ENCODE results near the gene DIPK1C. TPM values are rescaled to one million over a fixed set of nuclear protein-coding genes. Genes with fewer than 3 reads are reported as not detected.

Gene DIPK1C
- total RNA-seq, 1 donor from 2014 or later, result 4.6 TPM

DNA sequence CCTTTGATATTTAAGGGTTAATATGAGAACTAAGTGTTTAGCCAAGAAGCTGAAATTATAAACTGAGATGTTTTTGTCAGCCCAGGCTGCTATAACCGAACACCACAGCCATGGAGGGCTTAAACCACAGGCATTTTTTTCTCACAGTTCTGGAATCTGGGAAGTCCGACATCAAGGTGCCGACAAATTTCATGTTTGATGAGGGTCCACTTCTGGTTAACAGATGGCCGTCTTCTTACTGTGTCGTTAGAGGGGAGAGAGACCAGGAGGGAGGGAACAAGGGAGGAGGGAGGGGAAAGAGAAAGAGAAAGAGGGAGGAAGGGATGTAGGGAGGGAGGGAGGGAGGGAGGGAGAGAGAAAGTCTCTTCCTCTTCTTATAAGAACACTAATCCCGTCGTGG, 32.6 kb upstream of the DIPK1C start:
- DNase-seq (ENCODE audit: missing footprints) (no peak), ATAC-seq (no peak)
- intact Hi-C loops (cut with DNase I), result loop anchor here (10.0 kb wide), 1 partner anchor 295 kb away; no protein-coding TSS in a partner anchor

DNA sequence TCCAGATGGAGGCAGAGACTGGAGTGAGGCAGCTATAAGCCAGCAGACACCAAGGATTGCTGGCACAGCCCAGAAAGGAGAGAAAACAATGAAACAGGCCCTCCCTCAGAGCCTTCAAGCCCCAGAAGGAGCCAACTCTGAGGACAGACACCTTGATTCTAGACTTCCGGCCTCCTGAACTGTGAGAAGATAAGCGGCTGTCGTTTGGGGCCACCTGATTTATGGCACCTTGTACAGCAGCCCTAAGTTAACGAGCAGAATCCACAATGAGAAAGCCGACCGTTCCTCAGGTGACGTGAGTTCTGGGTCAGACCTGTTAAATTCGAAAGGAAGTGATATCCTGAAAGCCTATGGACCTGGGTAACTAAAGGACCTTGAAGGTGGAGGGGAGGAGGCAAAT, 31.8 kb upstream of the DIPK1C start:
- no peak for ATAC-seq
- intact Hi-C loops (cut with DNase I), result no loop called here
- DNase-seq (ENCODE audit: missing footprints), result no peak

DNA sequence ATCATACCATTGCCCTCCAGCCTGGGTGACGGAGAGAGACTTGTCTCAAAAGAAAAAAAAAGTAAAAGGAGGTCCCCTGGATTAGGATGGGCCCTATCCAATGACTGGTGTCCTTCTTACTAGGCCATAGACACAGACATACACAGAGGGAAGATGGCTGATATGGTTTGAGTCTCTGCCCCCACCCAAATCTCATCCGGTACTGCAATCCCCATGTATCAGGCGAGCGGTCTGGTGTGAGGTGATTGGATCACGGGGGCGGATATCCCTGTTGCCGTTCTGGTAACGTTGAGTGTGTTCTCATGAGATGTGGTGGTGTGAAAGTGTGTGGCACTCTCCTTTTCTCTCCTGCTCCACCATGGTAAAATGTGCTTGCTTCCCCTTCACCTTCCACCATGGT, 31.2 kb upstream of the DIPK1C start:
- DNase-seq (ENCODE audit: missing footprints) (no peak), ATAC-seq (no peak)
- intact Hi-C loops (cut with DNase I), result no loop called here

DNA sequence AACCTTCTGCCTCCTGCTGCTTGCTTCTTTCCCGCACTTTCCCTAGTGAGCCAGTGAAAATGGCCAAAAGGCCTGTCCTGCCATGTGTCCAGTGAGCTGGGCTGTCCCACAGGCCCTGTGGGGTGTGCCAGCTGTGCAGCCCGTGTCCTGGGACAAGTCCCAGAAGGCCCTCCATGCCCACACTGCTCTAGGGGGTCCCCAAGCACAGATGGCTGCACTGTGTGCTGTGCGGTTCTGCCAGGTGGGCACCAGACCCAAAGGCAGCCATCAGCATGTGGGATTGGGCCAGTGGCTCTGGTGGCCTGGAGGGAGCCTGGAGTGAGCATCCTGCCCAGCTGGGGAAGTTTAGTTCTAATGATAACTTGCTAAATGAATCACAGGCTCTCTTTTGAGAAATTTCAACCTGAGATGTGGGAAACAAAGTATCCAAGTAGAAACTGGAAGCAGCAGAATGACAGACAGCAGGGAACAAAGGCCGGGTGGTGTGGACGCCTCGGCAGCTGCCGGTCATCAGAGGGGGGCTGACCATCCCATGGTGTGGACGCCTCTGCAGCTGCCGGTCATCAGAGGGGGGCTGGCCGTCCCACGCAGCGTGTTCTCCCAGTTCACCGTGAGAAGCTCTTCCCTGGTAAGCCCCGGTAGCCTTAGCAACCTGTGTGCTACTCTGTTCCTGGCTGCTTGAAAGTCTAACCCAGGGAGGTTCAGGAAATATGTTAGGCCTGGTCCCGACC, 29.2 kb upstream of the DIPK1C start:
- intact Hi-C loops (cut with DNase I), result no loop called here
- DNase-seq (ENCODE audit: missing footprints), result peak; percentile 46
- peak; percentile 23 for ATAC-seq

DNA sequence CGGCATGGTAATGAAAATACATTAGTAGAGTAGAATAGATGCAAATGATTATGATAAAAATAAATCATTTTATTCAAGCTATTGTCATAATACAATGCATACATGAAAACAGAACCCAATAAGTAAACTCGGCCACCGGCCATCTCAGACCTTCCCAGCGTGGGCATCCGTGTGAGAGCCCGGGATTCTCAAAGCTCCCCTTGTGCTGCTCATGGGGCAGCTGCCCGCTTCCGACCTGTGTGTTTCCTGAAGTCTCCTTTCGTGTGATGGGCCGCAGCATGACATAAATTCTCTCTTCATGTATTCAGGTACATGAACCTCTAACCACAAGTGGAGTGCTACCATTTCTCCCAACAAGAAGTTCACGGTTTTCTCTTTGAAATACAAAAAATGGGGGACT, 25.6 kb upstream of the DIPK1C start:
- intact Hi-C loops (cut with DNase I), result no loop called here
- ATAC-seq (no peak), DNase-seq (ENCODE audit: missing footprints) (peak; percentile 60)

DNA sequence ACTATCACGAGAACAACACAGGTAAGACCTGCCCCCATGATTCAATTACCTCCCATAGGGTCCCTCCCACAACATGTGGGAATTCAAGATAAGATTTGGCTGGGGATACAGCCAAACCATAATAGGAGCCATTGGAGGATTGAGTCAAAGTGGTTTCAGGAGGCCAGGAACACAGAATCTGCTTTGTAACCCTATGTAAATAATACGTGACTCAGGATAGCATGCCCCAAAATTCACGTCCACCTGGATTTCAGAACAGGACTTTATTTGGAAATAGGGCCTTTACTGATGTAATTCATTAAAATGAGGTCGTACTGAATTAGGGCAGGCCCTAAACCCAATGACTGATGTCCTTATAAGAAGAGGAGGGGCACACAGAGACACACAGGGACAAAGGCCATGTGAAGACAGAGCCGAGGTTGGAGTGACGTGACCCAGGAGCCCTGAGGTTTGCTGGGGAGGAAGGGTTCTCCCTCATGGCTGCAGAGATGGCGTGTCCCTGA, 23.1 kb upstream of the DIPK1C start:
- DNase-seq (ENCODE audit: missing footprints), result no peak
- no peak for ATAC-seq
- intact Hi-C loops (cut with DNase I), result no loop called here

DNA sequence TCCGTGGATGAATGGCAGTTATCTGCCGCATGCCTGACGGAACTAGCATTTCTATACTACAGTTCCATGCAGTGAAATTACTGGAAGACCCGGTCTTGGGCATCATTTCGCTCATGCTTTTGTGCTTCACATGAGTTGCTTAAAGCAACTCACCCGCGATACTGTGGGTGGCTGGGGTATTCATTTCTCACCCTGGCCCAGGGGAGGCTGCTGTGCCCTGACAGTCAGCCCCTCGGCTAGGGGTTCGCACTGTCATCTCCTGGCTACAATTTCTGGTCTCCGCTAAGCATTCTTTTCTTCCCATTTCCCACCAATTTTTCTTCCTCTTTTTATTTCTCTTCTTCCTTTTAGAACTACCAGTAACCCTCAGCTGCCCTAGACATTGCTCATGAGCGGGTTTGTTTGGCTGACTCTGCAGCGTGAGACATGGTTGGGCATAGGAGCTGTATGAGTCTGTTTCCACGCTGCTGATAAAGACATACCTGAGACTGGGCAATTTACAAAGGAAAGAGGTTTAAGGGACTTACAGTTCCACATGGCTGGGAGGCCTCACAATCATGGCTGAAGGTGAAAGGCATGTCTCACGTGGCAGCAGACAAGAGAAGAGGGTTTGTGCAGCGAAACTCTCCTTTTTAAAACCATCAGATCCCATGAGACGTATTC, 22.5 kb upstream of the DIPK1C start:
- no peak for ATAC-seq
- intact Hi-C loops (cut with DNase I), result no loop called here
- DNase-seq (ENCODE audit: missing footprints), result no peak

DNA sequence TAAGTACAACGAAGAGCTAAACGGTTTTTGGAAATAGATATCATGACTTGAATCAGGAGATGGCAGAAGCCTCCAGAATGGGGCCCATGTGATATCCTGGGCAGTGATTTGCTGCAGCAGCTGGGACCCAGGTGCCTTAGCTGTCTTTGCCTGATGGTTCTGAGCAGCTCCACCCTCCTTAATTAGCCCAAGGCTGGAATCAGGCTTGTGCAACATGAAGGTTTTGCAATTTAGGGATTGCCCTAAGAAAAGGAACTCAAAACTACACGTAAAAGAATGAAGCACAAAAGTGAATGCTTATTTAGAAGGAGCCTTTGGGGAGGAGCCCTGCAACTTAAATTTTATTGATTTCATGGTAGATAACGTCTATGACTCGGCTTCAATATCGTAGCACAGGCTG, 21.8 kb upstream of the DIPK1C start:
- ATAC-seq (no peak), DNase-seq (ENCODE audit: missing footprints) (peak; percentile 23)
- intact Hi-C loops (cut with DNase I), result no loop called here

DNA sequence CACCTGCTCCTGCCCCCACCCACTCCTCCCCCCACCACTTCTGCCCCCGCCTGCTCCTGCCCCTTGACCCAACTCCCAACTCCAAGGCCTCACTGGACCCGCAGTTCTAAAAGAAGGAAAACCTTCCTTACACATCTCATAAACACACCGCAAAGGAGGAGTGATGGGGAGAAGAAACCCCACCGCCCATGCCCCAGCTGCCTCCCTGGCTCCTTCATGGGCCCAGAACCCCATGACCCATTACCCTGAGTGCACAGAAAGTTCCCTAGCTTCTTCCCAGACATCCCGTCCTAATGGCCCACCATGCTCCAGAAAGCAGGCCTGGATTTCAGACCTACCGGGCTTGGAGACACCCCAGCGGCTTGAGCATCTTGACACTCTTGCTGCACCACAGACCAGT, 21.2 kb upstream of the DIPK1C start:
- no peak for DNase-seq (ENCODE audit: missing footprints)
- ATAC-seq, result no peak
- intact Hi-C loops (cut with DNase I), result no loop called here

DNA sequence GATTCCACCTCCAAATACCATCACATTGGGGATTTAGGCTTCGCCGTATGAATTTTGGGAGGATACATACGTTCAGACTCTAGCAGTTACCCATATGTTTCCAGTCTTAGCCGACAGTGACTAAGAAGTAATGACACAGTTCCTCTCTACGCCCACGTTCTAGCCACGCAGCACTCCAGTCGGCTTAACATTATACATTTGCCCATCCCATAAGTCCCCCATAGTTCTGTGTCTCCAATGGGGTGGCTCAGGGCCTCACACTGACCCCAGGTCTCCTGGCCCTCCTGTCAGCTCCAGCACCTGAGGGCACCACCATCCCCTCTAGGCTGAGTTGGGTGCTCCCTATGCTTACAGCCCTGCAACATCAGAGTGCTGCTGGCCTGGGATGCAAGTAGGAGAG, 20.7 kb upstream of the DIPK1C start:
- no peak for DNase-seq (ENCODE audit: missing footprints)
- no peak for ATAC-seq
- intact Hi-C loops (cut with DNase I), result loop anchor here (2.0 kb wide), 1 partner anchor 125 kb away; no protein-coding TSS in a partner anchor

DNA sequence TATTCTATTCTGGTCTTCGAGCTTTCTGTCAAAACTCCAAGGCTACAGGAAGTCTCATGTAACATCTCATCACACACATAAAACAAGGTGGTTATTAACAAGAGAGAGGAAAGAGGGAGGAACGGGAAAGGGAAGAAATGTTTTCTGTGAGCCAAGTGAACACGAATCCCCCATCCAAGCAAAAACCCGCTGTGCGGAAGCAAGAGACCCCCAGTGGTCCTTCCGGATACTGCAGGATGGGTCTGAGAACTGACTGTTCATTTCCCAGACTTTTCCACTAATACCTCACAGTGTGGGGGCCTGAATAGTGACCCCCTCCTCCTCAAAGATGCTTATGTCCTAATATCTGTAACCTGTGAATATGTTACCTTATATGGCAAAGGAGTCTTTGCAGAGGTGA, 19.0 kb upstream of the DIPK1C start:
- intact Hi-C loops (cut with DNase I), result loop anchor here (2.0 kb wide), 1 partner anchor 123 kb away; no protein-coding TSS in a partner anchor
- no peak for DNase-seq (ENCODE audit: missing footprints)
- ATAC-seq, result peak; percentile 58

DNA sequence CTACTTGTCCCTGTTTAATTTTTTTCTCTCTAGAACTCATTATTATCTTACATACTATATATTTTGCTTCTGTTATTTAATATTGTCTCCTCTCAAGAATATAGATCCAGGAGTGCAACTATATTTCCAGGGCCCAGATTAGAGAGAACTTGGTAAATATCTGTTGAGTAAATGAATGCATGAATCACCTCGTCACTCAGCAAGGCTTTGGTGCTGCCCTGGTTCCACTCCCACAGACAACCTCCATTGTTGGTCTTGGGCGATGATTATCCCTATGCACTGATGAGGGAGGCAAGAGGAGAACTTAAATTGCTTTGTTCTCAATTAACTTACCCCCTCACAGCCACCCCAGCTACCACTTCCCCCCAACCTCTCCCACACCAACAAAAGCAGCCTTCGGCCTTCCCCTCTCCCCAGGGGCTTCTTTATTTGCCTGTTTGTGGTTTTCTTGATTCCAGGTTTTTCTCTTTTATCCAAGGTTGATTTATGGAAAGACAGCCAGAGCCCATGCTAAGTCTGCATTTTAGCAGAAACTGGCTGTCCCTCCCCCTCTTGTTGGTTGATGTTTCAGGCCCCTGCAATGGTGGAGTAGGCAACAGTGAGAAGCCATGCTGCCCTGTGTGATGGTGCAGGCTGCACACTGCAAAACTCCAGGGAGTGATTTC, 17.0 kb upstream of the DIPK1C start:
- ATAC-seq (no peak), DNase-seq (ENCODE audit: missing footprints) (no peak)
- intact Hi-C loops (cut with DNase I), result no loop called here

DNA sequence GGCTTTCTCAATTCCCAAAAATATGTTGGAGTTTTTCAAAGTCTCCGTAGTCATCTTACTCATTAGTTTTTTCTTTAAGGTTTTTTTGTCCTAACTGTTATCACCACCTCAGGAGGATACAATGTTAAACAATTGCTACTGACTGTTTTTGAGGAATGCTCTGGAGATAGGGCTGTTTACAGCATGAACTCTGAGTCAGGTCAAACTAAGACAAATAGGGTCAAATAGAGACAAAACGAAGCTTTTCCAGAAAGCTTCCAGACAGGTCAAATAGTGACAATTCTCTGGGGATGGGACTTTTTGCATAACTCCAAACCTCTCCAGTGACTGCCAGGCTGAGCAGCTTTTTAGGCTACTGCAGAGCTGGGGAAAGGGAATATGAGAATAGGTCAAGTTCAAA, 15.2 kb upstream of the DIPK1C start:
- no peak for DNase-seq (ENCODE audit: missing footprints)
- ATAC-seq, result no peak
- intact Hi-C loops (cut with DNase I), result no loop called here

DNA sequence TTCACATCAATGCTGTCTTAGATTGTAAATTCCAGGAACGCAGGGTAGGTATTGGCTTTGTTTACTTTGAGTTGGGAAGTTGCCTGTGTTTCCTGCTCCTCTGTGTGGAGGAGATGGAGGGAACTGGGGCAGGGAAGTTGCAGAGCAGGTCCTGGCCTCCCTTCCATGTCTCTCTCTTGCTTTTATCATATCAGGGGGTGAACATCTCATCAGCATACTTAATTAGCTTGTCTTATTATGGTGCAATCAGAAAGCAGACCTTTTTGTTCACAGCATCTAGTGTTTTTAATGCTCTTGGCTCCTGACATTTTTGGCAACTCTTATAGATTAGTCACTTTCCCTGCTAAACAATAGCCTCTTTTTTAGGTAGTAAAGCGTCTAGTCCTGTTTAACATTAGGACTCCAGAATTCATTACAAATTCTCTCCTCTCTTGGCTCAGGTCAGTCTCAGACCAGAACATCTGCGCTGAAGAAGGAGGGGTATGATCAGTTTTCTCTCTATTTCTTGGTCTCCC, 11.5 kb upstream of the DIPK1C start:
- peak; percentile 65 for ATAC-seq
- intact Hi-C loops (cut with DNase I), result no loop called here

DNA sequence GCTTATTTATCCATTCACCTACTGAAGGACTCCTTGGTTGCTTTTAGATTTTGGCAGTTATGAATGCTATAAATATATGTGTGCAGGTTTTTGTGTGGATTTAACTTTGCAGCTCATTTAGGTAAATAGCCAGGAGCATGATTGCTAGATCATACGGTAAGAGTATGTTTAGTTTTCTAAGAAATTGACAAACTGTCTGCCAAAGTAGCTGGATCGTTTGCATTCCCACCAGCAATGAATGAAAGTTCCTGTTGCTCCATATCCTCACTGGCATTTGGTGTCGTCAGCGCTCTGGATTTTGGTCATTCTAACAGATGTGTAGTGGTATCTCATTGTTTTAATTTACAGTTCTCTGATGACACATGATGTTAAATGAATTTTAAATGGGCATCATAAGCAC, 8.7 kb upstream of the DIPK1C start:
- no peak for DNase-seq (ENCODE audit: missing footprints)
- no peak for ATAC-seq
- intact Hi-C loops (cut with DNase I), result no loop called here

More for the DNA sequence above, 11.5 kb upstream of the DIPK1C start:
- no peak for DNase-seq (ENCODE audit: missing footprints)

DNA sequence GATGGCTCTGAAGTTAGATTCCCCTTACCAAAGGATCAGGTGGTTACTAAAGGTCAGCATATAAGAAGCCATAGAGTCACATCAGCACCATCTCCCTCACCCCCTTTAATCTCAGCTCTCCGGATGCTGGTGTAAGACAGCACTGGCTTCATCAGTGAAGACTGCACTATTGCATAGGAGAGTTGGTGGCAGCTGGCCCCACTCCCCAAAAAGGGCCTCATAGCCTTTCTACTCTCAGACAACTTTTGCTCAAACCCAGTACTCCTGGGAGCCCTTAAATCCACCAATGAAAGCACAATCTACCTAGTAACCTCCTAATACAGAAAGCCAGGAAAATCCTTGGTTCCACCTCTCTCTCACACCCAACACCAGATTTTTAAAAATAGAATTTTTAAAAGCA, 6.9 kb upstream of the DIPK1C start:
- no peak for ATAC-seq
- intact Hi-C loops (cut with DNase I), result no loop called here
- DNase-seq (ENCODE audit: missing footprints), result no peak

DNA sequence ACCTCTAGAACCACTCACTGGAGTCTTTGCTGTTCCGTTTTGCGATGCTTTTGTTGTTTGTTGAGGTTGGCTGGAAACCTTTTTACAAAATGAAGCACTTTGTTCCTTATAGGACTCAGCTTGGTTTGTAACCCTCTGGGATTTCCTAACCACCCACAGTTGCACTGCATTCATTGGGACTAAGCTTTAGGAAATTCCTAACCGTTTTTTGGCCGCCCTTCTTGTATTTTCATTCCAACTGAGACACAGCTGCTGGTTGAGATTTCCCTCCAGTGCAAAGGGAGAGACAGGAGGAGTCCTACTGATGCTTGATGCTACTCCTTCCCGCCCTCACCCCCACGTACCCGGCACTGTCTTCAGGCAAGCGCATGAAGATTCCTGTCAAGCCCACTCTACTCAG, 6.1 kb upstream of the DIPK1C start:
- no peak for DNase-seq (ENCODE audit: missing footprints)
- peak; percentile 24 for ATAC-seq
- intact Hi-C loops (cut with DNase I), result no loop called here

DNA sequence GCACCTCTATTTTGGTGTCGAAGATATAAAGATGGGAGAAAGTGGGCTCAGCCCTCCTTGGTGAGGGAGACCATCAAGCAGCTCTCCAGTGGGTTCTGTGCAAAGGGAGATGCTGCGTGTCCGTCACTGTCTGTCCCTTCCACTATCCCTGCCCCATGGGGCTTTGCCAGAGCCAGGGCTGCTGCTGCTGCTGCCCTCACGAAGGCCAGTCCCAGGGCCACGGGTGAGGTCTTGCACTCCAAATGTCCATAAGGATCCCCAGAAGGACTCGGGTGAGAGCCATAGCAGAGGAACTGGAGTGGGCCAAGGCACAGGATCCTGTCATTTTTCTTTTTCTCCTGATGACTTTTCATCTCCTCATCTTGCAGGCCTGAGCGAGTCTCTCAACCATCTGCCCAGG, 3.7 kb upstream of the DIPK1C start:
- DNase-seq (ENCODE audit: missing footprints), result no peak
- intact Hi-C loops (cut with DNase I), result no loop called here
- no peak for ATAC-seq

DNA sequence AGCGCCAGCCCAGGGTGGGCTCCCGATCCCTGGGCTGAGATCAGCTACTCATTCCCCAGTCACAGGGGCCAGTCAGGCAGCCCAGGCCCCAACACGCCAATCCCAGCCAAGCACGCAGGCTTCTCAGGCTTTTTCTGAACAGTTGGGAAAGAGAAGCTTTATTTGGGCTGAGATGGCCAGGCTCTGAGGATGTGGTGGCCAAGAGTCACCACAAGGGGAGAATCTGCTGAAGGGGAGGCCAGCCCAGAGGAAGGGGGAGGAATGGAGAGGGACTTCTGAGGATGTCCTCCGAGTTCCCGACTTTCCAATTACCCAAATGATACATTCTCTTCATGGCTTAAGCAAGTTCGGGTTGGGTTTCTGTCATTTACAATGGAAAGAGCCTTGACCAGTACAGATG, 2.8 kb upstream of the DIPK1C start:
- intact Hi-C loops (cut with DNase I), result no loop called here

More for the DNA sequence above, 2.8 kb upstream of the DIPK1C start:
- ATAC-seq (no peak), DNase-seq (ENCODE audit: missing footprints) (no peak)
